ENCODE results near the gene ZRANB1.
A peak's percentile ranks its signal among the peaks of the same experiment; 100 is the strongest.

Gene ZRANB1

GRCh38 chr10:124949543-124949942, 7.6 kb downstream of the ZRANB1 start:
- Histone ChIP-seq H3K9me3 (ENCODE audit: low read length) (no peaks in the 10 kb centered on the region), H3K27ac (ENCODE audit: low read depth, low read length) (no peak overlapping the region), H3K27me3 (ENCODE audit: control insufficient read depth in 1 of 2, insufficient read depth in 2 of 2, low read length in 2 of 2) (no peaks in the 10 kb centered on the region), H3K4me3 (ENCODE audit: low read depth in 1 of 2, low read length in 2 of 2) (no peak overlapping the region), H3K9ac (ENCODE audit: low read length) (no peak overlapping the region), H3K36me3 (ENCODE audit: insufficient read depth, low read length) (no peaks in the 10 kb centered on the region), H3K4me1 (ENCODE audit: insufficient read depth, low read length) (peaks cover 34% of the 10 kb centered on the region)

DNA sequence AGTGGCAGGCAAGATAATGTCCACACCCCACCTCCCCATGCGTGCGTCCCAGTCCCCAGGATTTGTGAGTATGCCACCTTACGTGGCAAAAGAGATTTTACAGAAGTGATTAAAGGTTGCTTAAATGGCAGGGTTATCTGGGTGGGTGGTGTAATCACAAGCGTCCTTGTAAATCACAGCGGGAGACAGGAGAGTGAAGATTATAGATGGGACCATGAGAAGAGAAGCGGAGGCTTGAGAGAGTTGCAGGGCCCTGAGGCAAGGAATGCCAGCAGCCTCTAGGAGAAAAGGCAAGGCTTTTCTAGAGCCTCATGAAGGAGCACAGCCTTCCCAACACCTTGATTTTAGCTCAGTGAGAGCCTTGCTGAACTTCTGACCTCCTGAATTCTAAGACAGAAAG, 10.2 kb downstream of the ZRANB1 start:
- Histone ChIP-seq H3K4me3 (ENCODE audit: low read depth in 1 of 2, low read length in 2 of 2) (no peak overlapping the region), H3K27me3 (ENCODE audit: control insufficient read depth in 1 of 2, insufficient read depth in 2 of 2, low read length in 2 of 2) (no peaks in the 10 kb centered on the region), H3K4me1 (ENCODE audit: insufficient read depth, low read length) (peaks cover 31% of the 10 kb centered on the region), H3K9me3 (ENCODE audit: low read length) (no peaks in the 10 kb centered on the region), H3K27ac (ENCODE audit: low read depth, low read length) (no peak overlapping the region), H3K9ac (ENCODE audit: low read length) (no peak overlapping the region), H3K36me3 (ENCODE audit: insufficient read depth, low read length) (no peaks in the 10 kb centered on the region)

DNA sequence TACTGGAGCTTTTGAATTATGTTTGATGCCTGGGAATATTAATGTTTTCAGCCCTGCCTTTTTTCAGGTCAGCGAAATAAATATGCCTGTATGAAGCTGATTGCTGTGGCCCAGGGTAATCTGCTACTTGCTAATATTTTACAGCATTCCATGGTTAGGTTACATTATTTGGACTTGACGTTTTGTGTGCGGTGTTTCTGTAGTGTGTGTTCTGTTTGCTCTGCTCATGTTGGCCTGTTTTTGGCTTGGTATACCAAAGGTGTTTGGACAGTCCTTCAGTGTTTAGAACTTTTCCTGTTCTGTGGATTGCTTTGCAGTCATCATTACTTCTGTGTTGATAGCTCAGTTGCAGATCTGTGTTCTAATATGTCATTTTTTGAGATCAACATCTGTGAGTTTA, 11.5 kb downstream of the ZRANB1 start:
- H3K36me3 ChIP-seq (ENCODE audit: insufficient read depth, low read length) = no peaks in the 10 kb centered on the region
- H3K9ac ChIP-seq (ENCODE audit: low read length) = no peak overlapping the region
- peaks cover 24% of the 10 kb centered on the region for H3K4me1 ChIP-seq (ENCODE audit: insufficient read depth, low read length)
- H3K27me3 ChIP-seq (ENCODE audit: control insufficient read depth in 1 of 2, insufficient read depth in 2 of 2, low read length in 2 of 2) = no peaks in the 10 kb centered on the region
- H3K9me3 ChIP-seq (ENCODE audit: low read length) = no peaks in the 10 kb centered on the region
- no peak overlapping the region for H3K27ac ChIP-seq (ENCODE audit: low read depth, low read length)
- H3K4me3 ChIP-seq (ENCODE audit: low read depth in 1 of 2, low read length in 2 of 2) = no peak overlapping the region

DNA sequence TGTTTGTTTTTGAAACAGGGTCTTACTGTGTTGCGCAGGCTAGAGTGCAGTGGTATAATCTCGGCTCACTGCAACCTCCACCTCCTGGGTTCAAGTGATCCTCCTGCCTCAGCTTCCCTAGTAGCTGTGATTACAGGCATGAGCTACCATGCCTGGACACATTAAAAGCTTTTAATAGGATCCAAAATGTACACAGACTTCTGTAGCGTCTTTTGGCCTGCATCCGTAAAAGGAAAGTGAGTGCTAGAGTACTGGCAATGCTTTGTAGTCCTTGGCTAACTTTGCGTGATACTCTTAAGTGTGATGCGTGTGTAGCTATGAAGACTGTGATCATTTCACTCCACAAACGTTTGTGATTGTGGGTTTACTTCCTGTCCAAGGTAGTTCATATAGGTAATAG, 13.3 kb downstream of the ZRANB1 start:
- no peak overlapping the region for H3K4me3 ChIP-seq (ENCODE audit: low read depth in 1 of 2, low read length in 2 of 2)

DNA sequence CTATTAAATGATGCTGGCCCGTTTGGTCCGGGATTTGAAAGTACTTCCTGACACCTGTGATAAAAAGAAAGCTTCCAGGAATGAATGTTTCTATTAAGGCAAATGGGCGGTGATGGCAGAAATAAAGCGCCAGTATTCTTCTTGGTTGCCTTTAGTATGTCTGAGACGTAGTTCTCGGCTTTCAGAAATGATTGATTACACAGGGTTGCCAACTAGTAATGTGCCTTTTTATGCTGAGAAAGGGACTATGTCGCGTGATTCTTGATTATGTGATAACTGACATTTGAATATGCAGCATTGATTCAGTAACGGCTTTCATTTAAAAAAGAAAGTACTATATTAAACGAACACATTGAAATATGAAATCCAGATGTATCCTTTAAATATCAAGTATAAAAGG, 13.9 kb downstream of the ZRANB1 start:
- Histone ChIP-seq H3K27ac (ENCODE audit: low read depth, low read length) (peak overlapping the region; percentile 26), H3K9ac (ENCODE audit: low read length) (no peak overlapping the region), H3K36me3 (ENCODE audit: insufficient read depth, low read length) (no peaks in the 10 kb centered on the region), H3K27me3 (ENCODE audit: control insufficient read depth in 1 of 2, insufficient read depth in 2 of 2, low read length in 2 of 2) (no peaks in the 10 kb centered on the region), H3K9me3 (ENCODE audit: low read length) (no peaks in the 10 kb centered on the region), H3K4me1 (ENCODE audit: insufficient read depth, low read length) (peaks cover 24% of the 10 kb centered on the region), H3K4me3 (ENCODE audit: low read depth in 1 of 2, low read length in 2 of 2) (no peak overlapping the region)

More for the DNA sequence above, 13.3 kb downstream of the ZRANB1 start:
- H3K9ac ChIP-seq (ENCODE audit: low read length) = no peak overlapping the region
- H3K36me3 ChIP-seq (ENCODE audit: insufficient read depth, low read length) = no peaks in the 10 kb centered on the region
- peaks cover 24% of the 10 kb centered on the region for H3K4me1 ChIP-seq (ENCODE audit: insufficient read depth, low read length)
- H3K9me3 ChIP-seq (ENCODE audit: low read length) = no peaks in the 10 kb centered on the region
- no peaks in the 10 kb centered on the region for H3K27me3 ChIP-seq (ENCODE audit: control insufficient read depth in 1 of 2, insufficient read depth in 2 of 2, low read length in 2 of 2)
- peak overlapping the region; percentile 26 for H3K27ac ChIP-seq (ENCODE audit: low read depth, low read length)

GRCh38 chr10:124956764-124957163, 14.8 kb downstream of the ZRANB1 start:
- Histone ChIP-seq H3K27me3 (ENCODE audit: control insufficient read depth in 1 of 2, insufficient read depth in 2 of 2, low read length in 2 of 2) (no peaks in the 10 kb centered on the region), H3K4me1 (ENCODE audit: insufficient read depth, low read length) (peaks cover 24% of the 10 kb centered on the region), H3K9me3 (ENCODE audit: low read length) (no peaks in the 10 kb centered on the region), H3K27ac (ENCODE audit: low read depth, low read length) (no peak overlapping the region), H3K36me3 (ENCODE audit: insufficient read depth, low read length) (no peaks in the 10 kb centered on the region), H3K4me3 (ENCODE audit: low read depth in 1 of 2, low read length in 2 of 2) (no peak overlapping the region), H3K9ac (ENCODE audit: low read length) (no peak overlapping the region)

DNA sequence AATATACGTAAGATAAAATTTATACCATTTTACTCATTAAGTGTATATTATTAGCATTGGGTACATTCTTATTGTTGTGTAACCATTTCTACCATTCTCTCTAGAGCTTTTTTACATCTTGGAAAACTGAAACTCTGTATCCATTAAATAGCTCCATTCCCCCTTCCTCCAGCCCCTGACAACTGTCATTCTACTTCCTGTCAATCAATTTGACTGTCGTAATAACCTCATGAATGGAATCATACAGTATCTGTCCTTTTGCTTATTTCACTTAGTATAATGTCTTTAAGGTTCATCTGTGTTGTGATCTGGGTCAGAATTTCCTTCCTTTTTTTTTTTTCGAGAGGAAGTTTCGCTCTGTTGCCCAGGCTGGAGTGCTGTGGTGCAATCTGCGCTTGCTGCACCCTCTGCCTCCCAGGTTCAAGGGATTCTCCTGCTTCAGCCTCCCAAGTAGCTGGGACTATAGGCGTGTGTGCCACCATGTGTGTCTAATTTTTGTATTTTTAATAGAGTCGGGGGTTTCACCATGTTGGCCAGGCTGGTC, 15.6 kb downstream of the ZRANB1 start:
- H3K4me3 ChIP-seq (ENCODE audit: low read depth in 1 of 2, low read length in 2 of 2) = no peak overlapping the region
- H3K4me1 ChIP-seq (ENCODE audit: insufficient read depth, low read length) = peaks cover 27% of the 10 kb centered on the region
- no peaks in the 10 kb centered on the region for H3K9me3 ChIP-seq (ENCODE audit: low read length)
- no peak overlapping the region for H3K9ac ChIP-seq (ENCODE audit: low read length)
- no peaks in the 10 kb centered on the region for H3K36me3 ChIP-seq (ENCODE audit: insufficient read depth, low read length)
- H3K27me3 ChIP-seq (ENCODE audit: control insufficient read depth in 1 of 2, insufficient read depth in 2 of 2, low read length in 2 of 2) = no peaks in the 10 kb centered on the region
- no peak overlapping the region for H3K27ac ChIP-seq (ENCODE audit: low read depth, low read length)

DNA sequence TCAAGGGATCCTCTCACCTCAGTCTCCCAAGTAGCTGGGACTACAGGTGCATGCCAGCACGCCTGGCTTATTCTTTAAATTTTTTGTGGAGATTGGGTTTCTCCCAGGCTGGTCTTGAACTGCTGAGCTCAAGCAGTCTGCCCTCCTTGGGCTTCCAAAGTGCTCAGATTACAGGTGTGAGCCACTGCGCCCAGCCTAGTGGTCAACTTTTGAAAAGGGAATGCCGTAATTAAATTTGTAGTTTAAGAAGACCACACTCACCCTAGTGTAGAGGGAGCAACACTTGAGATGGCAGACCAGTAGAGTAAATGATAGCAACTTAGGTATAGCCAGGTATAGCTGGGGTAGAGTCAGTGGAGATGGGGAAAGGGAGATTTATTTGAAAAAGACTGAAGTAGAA, 17.6 kb downstream of the ZRANB1 start:
- H3K36me3 ChIP-seq (ENCODE audit: insufficient read depth, low read length) = no peaks in the 10 kb centered on the region
- no peaks in the 10 kb centered on the region for H3K9me3 ChIP-seq (ENCODE audit: low read length)
- H3K9ac ChIP-seq (ENCODE audit: low read length) = no peak overlapping the region
- no peak overlapping the region for H3K4me3 ChIP-seq (ENCODE audit: low read depth in 1 of 2, low read length in 2 of 2)
- peaks cover 17% of the 10 kb centered on the region for H3K4me1 ChIP-seq (ENCODE audit: insufficient read depth, low read length)
- no peaks in the 10 kb centered on the region for H3K27me3 ChIP-seq (ENCODE audit: control insufficient read depth in 1 of 2, insufficient read depth in 2 of 2, low read length in 2 of 2)
- no peak overlapping the region for H3K27ac ChIP-seq (ENCODE audit: low read depth, low read length)

DNA sequence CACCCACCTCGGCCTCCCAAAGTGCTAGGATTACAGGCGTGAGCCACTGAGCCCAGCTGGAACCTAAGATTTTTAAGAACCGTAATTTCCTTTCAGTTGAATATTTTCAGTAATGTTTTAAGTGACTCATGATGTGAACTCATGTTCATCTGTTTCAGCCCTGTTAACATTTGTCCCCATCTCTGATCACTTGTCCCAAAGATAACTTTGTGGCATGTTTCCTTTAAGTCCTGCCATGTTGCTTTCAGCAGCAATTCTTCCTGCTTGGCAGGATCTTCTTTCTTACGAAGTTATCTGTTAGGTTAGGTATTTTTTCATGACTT, 19.3 kb downstream of the ZRANB1 start:
- H3K9me3 ChIP-seq (ENCODE audit: low read length) = no peaks in the 10 kb centered on the region
- H3K27ac ChIP-seq (ENCODE audit: low read depth, low read length) = no peak overlapping the region
- peaks cover 3% of the 10 kb centered on the region for H3K36me3 ChIP-seq (ENCODE audit: insufficient read depth, low read length)
- peaks cover 3% of the 10 kb centered on the region for H3K4me1 ChIP-seq (ENCODE audit: insufficient read depth, low read length)
- no peak overlapping the region for H3K4me3 ChIP-seq (ENCODE audit: low read depth in 1 of 2, low read length in 2 of 2)
- no peaks in the 10 kb centered on the region for H3K27me3 ChIP-seq (ENCODE audit: control insufficient read depth in 1 of 2, insufficient read depth in 2 of 2, low read length in 2 of 2)
- no peak overlapping the region for H3K9ac ChIP-seq (ENCODE audit: low read length)

GRCh38 chr10:124962421-124962820, 20.5 kb downstream of the ZRANB1 start:
- peaks cover 16% of the 10 kb centered on the region for H3K36me3 ChIP-seq (ENCODE audit: insufficient read depth, low read length)
- H3K27ac ChIP-seq (ENCODE audit: low read depth, low read length) = no peak overlapping the region
- H3K4me3 ChIP-seq (ENCODE audit: low read depth in 1 of 2, low read length in 2 of 2) = no peak overlapping the region
- H3K4me1 ChIP-seq (ENCODE audit: insufficient read depth, low read length) = peaks cover 3% of the 10 kb centered on the region
- no peaks in the 10 kb centered on the region for H3K9me3 ChIP-seq (ENCODE audit: low read length)
- H3K27me3 ChIP-seq (ENCODE audit: control insufficient read depth in 1 of 2, insufficient read depth in 2 of 2, low read length in 2 of 2) = no peaks in the 10 kb centered on the region
- no peak overlapping the region for H3K9ac ChIP-seq (ENCODE audit: low read length)

GRCh38 chr10:124963866-124964720, 22.2 kb downstream of the ZRANB1 start:
- H3K36me3 ChIP-seq (ENCODE audit: insufficient read depth, low read length) = peaks cover 21% of the 10 kb centered on the region

DNA sequence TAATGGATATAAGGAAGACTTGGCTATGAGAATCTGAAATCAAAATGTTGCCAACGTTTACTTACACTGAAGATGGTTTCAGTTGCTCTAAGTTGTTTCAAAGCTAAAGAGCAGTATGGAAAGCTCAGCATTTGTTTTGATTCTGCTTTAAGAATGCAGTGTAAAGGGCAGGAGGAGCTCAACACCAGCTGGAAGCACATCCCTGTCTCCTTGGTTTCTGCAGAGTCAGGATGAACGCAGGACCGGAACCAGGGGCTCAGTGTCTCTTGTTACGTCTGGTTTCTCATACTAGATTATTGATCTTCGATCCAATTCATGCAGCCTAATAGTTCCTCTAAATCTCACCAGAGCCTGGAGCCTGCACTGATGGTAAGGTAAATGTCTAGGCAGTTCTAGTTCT, 24.1 kb downstream of the ZRANB1 start:
- no peak overlapping the region for H3K27ac ChIP-seq (ENCODE audit: low read depth, low read length)
- no peak overlapping the region for H3K9ac ChIP-seq (ENCODE audit: low read length)
- no peaks in the 10 kb centered on the region for H3K9me3 ChIP-seq (ENCODE audit: low read length)
- H3K36me3 ChIP-seq (ENCODE audit: insufficient read depth, low read length) = peaks cover 21% of the 10 kb centered on the region
- no peak overlapping the region for H3K4me3 ChIP-seq (ENCODE audit: low read depth in 1 of 2, low read length in 2 of 2)
- peaks cover 11% of the 10 kb centered on the region for H3K4me1 ChIP-seq (ENCODE audit: insufficient read depth, low read length)
- H3K27me3 ChIP-seq (ENCODE audit: control insufficient read depth in 1 of 2, insufficient read depth in 2 of 2, low read length in 2 of 2) = no peaks in the 10 kb centered on the region

More at GRCh38 chr10:124963866-124964720, 22.2 kb downstream of the ZRANB1 start:
- Histone ChIP-seq H3K9me3 (ENCODE audit: low read length) (no peaks in the 10 kb centered on the region), H3K27ac (ENCODE audit: low read depth, low read length) (no peak overlapping the region), H3K4me1 (ENCODE audit: insufficient read depth, low read length) (peaks cover 3% of the 10 kb centered on the region), H3K4me3 (ENCODE audit: low read depth in 1 of 2, low read length in 2 of 2) (no peak overlapping the region), H3K9ac (ENCODE audit: low read length) (no peak overlapping the region), H3K27me3 (ENCODE audit: control insufficient read depth in 1 of 2, insufficient read depth in 2 of 2, low read length in 2 of 2) (no peaks in the 10 kb centered on the region)
